NCI-H774 (cell line): ENCODE data around the gene TRIM46.
"Not testable (repeated sequence)": the region's sequence is repeated elsewhere in the genome, so short reads cannot be mapped to it uniquely, and the experiment has no call there.

Source experiments
- DNase-seq: peaks from one replicate; lab custom pipeline; 2025; lab: John Stamatoyannopoulos, UW

Gene TRIM46

GRCh38 chr1:155205969-155206593, 32.4 kb downstream of the TRIM46 start:
- DNase-seq = no peak

DNA sequence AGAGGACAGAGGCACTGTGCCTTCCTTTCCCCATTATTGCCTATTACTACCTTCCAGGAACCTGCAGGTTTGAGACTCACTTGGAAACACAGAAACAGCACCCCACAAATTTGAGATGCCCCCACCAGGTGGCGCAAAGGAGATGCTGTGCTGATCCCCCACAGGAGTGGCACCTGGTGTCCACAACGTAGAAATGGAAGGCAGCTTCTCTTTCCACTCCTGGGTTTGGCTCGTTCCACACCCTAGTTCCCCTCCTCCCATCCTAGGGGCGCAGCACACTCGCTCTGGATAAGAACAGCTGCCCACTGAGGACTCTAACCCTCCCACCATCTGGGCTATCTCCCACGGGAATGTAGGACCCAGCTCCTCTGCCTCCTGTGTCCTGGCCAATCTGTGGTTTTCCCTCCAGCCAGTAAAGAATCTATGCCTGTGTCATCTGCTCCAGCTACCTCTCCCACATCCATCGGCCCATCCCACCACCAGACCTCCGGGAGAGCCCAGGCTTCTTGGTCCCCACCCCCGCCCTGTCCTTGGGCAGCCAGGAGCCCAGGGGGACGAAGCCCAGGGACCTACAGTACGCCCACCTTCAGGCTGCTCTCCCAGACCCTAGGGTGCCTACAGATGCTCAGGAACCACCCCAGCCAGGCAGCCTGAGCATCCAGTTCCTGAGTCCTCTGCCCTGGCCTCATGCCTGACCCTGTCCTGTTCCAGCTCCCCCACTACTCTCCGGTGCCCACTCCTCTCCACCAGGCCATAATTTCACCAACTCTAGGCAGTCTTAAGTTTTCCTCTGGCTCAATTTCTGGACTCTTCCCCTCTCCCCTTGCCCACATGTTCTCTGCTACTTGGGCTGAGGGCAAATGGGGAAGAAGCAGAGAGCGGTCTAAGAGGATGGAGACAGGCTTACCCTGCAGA, 33.5 kb downstream of the TRIM46 start:
- peak; percentile 51 for DNase-seq

DNA sequence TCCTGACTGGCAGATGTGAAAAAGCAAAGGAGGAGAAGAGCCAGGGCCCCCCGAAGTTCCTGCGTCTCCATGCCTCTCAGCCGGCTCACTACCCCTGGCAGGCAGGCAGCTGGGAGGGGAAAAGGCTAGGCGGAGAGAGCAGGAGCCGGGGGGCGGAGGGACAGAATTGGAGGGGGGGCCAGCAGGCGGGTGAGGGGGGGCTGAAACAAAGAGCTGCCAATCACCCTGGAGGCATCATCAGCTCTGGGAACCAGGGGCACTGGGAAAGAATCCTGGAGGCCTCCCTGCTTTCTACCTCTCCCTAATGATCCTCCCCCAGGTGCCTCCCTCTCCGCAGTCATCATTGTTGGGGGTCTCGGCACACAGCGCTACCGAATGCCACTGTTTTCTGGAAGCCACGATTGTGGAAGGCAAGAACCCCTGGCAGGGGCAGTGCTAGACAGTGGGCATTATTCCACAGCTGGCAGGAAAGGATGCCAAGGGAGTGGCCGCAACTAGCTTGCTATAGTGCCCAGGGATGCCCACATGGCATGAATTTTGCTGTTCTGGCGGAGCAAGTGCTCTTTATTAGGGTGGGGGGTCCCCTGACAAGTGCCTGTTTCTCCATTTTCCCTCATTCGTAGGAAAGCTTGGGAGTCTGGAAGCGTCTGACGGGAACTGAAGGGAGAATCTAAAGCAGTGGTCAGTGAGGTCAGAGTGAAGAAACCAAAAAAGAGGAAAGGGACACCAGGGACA, 34.3 kb downstream of the TRIM46 start, which contains the start of gene THBS3:
Gene THBS3 (minus strand): TSS at position 92 of the 735 bp plus-strand sequence. CDS start 21 bp downstream, at position 71.
- DNase-seq = no peak

GRCh38 chr1:155208541-155209311, 35.1 kb downstream of the TRIM46 start, which contains the start of gene MTX1:
Gene MTX1 (plus strand): TSS chr1:155208695. CDS start chr1:155208805, 110 bp downstream.
- peak; percentile 74 for DNase-seq

- DNase-seq = no peak
These were observed 35.7 kb downstream of the TRIM46 start for GRCh38 chr1:155209312-155209721.

DNA sequence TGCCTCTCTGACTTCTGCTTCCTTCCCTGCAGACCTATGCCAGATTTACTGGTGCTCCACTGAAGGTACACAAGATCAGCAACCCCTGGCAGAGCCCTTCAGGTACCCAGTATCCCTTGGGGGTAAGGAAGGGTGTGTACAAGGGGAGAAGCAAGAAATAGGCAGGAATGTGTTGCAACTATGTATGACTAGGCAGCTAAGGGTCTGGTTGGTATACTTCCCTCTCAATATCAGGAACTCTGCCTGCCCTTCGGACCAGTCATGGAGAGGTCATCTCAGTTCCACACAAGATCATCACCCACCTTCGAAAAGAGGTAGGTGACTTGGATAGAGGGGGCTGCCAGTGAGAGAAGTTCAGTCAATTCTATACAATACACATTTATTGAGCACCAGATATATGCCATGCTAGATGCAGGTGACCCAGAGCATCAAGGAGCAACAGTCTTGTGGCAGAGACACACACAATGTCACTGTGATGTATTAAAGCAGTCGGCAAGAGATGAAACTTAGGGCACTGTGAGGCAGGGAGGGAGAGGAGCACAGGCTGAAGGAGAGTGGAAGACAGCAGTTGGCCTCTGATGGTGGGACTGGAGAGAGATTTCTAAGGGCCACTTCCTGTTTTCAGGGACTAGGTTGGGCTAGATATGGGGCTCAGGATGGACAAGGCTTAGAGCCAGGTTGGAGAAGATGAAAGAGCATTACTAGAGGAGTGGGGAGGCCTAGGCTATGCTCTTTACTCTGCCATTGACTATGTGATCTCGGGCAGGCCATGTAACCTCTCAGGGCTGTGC, 36.9 kb downstream of the TRIM46 start:
- DNase-seq = no peak

DNA sequence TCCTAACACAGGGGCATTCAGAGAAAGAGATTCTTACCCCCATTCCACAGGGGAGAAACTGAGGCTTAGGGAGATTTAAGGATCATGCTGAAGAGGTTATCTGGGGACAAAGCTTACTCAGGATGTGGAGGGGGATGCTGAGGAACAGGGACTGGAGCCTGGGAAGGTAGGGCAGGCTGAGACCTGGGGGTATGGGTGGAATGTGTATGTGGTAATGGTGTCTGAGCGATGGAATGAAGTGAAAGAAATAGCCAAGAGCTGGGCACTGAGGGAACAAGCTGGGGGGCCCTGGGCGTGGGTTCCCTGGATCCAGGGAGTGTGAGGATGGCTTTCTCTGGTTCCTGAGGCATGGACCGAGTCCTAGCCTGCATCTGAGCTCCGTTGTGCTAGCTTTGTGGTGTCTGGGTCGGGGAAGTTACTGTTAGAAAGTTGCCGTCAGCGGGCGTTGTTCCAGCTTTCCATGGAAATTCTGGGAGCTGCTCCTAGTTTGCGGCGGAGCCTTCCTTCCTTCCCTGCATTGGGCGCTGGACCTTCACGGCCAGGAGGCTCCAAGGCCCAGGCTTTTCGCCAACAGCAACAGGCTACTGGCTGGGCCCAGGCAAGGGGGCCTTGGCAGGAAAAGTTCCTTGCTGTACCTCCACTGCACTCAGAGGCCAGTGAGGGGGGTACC, 37.9 kb downstream of the TRIM46 start:
- DNase-seq = not testable (repeated sequence)

DNA sequence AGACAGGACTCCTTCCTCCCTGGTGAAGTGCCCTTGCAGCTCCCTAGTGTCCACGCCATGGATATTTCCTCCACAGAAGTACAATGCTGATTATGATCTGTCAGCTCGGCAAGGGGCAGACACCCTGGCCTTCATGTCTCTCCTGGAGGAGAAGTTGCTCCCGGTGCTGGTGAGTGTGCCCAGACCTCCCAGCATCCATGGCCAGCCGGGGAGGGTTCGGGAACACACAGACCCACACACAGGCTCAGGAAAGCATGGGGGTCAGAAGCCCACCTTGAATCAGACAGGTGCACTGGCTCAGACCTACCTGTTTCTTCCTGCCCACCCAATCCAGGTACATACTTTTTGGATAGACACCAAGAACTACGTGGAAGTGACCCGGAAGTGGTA, 38.4 kb downstream of the TRIM46 start:
- DNase-seq = not testable (repeated sequence)

DNA sequence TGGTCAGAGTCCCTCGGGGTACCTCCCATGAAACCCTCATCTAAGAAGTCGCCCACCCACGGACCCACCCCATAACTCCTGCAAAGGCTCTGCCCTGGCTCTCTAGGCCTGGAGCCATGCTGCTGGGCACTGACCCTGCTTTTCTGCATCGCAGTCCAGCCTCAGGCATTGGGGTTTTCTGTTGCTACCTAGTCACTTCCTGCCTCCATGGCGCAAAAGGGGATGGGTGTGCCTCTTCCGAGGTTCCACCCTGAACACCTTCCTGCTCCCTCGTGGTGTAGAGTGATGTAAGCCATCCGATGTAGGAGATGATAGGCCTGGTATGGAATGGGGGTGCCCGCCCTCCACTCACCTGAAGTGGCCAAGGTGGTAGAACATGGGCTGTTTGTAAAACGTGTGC, 41.1 kb downstream of the TRIM46 start:
- DNase-seq = not testable (repeated sequence)

GRCh38 chr1:155218854-155219591, 45.4 kb downstream of the TRIM46 start:
- DNase-seq = peak; percentile 79

- peak; percentile 67 for DNase-seq
These were observed 46.0 kb downstream of the TRIM46 start for GRCh38 chr1:155219592-155220031.

DNA sequence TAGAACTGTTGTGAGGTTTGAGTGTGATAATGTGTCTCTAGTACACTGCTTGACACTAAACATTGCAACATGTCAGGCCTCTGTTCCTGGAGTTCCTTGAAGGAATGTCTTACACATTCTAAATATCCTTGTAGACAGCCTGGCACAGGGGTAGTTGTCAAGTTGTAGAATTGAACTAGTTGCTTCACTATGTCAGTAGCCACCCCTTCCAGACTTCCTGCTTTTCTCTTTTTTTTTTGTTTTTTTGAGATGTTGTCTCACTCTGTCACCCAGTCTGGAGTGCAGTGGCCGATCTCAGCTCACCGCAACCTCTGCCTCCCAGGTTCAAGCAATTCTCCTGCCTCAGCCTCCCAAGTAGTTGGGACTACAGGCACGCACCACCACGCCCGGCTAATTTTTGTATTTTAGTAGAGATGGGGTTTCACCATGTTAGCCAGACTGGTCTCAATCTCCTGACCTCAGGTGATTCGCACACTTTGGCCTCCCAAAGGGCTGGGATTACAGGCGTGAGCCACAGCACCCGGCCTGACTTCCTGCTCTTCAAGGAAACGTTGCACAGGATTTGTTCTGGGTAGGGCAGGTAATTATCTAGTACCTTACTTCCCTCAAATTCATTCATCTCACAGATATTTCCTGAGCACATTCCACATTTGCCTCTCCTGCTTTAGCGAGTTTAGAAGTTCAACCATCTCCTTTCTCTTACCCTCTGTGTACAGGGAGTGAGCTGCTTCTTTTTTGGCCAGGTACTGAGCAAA, 46.7 kb downstream of the TRIM46 start:
- not testable (repeated sequence) for DNase-seq

- DNase-seq = no peak
These were observed 49.4 kb downstream of the TRIM46 start for GRCh38 chr1:155223047-155223446.

GRCh38 chr1:155225404-155225759, 51.7 kb downstream of the TRIM46 start:
- not testable (repeated sequence) for DNase-seq

GRCh38 chr1:155226188-155226909, 52.7 kb downstream of the TRIM46 start:
- no peak for DNase-seq

DNA sequence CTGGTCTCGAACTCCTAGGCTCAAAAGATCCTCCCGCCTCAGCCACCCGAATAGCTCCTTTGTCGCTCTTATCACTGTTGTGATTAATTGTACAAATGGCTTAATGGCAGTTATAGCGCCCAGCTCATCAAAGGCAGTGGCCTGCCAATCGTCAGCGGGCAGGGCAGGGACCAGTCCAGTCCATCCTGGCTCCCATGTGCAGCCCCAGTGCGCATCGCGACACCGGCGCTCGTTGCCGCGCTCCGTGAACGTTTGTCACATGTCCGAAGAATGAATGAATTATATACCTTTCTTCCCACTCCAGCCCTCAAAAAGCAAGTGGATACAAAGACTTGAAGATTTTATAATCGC, 53.2 kb downstream of the TRIM46 start:
- peak; percentile 62 for DNase-seq

- DNase-seq = peak; percentile 99
These were observed 53.8 kb downstream of the TRIM46 start for GRCh38 chr1:155227261-155228095.
